Upper lobe of right lung (tissue), 1 donor: ENCODE measurements around the gene RASL11B. TPM values are rescaled to one million over a fixed set of nuclear protein-coding genes. Genes with fewer than 3 reads are reported as not detected.

Experiments used
- ATAC-seq: fragments of 200-7000 bp; cut with Tn5 transposase; one replicate; pipeline ENCODE4 v1.9.1; 2020; ENCODE audit warnings: mild to moderate bottlenecking, moderate library complexity
- DNase-seq: peaks from one replicate; pipeline ENCODE4 v3.0.0-alpha.2; 2020
- H3K27ac ChIP-seq: fragments of 200-600 bp; one replicate; pipeline ENCODE4 v1.8.0; 2022
- H3K27me3 ChIP-seq: fragments of 200-600 bp; one replicate; pipeline ENCODE4 v1.8.0; 2022; ENCODE audit warnings: mild to moderate bottlenecking
- H3K36me3 ChIP-seq: fragments of 200-600 bp; one replicate; pipeline ENCODE4 v1.8.0; 2022
- H3K4me1 ChIP-seq: fragments of 200-600 bp; one replicate; pipeline ENCODE4 v1.8.0; 2022
- H3K4me3 ChIP-seq: fragments of 200-600 bp; one replicate; pipeline ENCODE4 v1.8.0; 2022; ENCODE audit warnings: mild to moderate bottlenecking
- H3K9me3 ChIP-seq: fragments of 200-600 bp; one replicate; pipeline ENCODE4 v1.8.0; 2022
- intact Hi-C: fragments of 100-400 bp; cut with DNase I; formaldehyde crosslinking; loops from one replicate; pipeline ENCODE4 v1.11.0; 2022
- total RNA-seq: library from RNA; stranded (reverse); fragmentation: NEBNext Ultra II Directional; extraction: Animal tissue kit (Norgen Biotek cat#: 25700); gene quantifications from one replicate; pipeline ENCODE4 v1.2.1, GENCODE V29; 2021
- TF ChIP-seq, protein P1 (sequence below): fragments of 200-600 bp; IDR thresholded peaks from one replicate; pipeline ENCODE4 v1.8.0; 2022; ENCODE audit warnings: antibody characterized with exemption
- donor health status: DM: no; HTN: yes; CAD: no; lungs with severe emphysema.

Gene RASL11B
- total RNA-seq, 1 donor from 2014 or later: 2.2 TPM

DNA sequence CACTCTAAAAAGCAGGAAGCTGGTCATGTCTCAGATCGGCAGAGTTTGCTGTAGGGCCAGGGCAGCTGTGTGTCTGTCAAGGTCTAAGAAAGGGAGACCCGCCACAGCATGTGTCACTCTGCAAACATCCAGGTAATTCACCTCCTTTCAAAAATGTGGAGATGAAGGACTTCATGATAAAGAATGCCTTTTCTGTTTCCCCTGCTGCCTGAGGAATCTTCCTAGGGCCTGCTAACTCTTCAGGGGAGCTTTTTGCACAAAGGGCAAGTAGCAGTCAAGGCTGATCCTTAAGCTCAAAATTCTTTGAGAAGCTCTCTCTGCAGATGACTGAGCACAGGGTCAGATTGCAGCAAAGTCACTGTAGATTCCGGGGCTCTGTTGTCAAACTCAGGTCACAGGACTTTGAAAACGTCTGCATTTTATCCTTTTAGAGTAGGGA lies 21.1 kb downstream of the RASL11B start:
- Histone ChIP-seq H3K9me3 (no peaks in the 10 kb centered on the region), H3K4me3 (no peak overlapping the region), H3K27ac (no peak overlapping the region), H3K36me3 (no peaks in the 10 kb centered on the region), H3K4me1 (no peaks in the 10 kb centered on the region), H3K27me3 (no peaks in the 10 kb centered on the region)
- ATAC-seq (no peak), DNase-seq (no peak)
- intact Hi-C loops: no loop called here
- TF ChIP-seq, protein P1, sequence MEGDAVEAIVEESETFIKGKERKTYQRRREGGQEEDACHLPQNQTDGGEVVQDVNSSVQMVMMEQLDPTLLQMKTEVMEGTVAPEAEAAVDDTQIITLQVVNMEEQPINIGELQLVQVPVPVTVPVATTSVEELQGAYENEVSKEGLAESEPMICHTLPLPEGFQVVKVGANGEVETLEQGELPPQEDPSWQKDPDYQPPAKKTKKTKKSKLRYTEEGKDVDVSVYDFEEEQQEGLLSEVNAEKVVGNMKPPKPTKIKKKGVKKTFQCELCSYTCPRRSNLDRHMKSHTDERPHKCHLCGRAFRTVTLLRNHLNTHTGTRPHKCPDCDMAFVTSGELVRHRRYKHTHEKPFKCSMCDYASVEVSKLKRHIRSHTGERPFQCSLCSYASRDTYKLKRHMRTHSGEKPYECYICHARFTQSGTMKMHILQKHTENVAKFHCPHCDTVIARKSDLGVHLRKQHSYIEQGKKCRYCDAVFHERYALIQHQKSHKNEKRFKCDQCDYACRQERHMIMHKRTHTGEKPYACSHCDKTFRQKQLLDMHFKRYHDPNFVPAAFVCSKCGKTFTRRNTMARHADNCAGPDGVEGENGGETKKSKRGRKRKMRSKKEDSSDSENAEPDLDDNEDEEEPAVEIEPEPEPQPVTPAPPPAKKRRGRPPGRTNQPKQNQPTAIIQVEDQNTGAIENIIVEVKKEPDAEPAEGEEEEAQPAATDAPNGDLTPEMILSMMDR: no peak

DNA sequence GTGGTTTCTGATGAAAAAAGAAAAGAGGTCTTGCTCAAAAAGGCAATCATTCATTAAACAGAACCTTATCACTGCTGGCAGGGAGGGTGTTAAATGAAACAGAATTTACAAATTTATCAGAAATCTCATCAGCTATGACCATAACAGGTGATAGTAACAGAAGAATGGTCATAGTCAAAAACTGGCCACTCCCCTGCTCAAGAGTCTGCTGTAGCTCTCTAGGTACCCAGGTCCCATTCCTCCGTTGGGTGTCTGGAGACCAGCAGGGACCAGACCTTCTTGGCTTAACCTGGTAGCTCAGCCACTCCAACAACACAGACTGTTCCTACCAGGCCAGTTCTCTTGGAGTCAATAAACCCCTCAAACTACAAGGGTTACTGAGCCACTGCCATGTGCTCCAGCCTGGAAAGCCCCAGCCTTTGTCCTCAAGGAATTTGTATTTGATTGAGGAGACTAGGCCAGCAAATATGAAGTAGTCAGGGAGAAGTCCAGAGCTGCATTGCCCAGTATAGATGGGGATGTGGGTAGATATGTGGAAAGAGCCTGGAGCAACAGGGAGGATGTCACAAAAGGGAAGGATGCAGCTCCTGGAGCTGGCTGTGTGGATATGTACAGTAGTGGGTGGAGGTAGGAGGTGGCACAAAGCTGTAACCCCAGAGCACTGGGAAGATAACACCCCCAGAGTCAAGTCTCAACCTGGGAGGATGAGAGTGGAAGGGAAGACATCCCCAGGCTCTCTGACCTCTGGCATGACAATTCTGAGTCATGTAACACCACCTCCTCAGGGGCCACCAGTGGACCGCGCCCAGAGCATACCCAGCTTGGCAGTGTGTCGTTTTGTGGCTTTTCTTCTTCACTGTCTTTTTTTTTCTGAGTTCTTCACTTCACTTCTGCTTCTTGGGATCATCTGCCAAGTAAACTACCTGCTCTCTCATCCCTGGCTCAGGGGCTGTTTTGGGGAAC lies 21.9 kb downstream of the RASL11B start:
- ATAC-seq: no peak

DNA sequence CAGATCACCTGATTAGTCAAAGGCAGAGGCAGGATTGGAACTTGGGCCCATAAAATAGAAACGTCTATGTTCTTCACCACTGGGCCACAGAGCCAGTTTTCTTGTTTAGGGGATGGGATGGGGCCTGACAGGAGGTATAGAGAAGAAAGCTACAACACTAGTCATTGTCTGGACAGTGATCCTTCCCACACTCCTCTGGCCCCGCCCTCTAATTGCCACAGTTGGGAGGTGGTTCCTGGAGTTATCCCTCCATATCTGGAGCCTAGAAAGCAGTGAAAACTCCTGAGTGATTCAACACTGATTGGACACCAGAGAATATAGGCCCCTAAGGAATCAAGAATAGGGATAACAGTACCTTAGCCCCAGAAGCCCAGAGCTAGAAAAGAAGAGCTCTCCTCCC lies 22.9 kb downstream of the RASL11B start:
- intact Hi-C loops: no loop called here
- H3K9me3 ChIP-seq: no peaks in the 10 kb centered on the region
- no peak for ATAC-seq

More for the DNA sequence above, 21.9 kb downstream of the RASL11B start:
- H3K4me3 ChIP-seq: no peak overlapping the region
- H3K4me1 ChIP-seq: no peaks in the 10 kb centered on the region
- intact Hi-C loops: no loop called here
- TF ChIP-seq, protein P1: no peak
- no peak for DNase-seq
- H3K27ac ChIP-seq: no peak overlapping the region
- no peaks in the 10 kb centered on the region for H3K27me3 ChIP-seq
- no peaks in the 10 kb centered on the region for H3K9me3 ChIP-seq
- H3K36me3 ChIP-seq: no peaks in the 10 kb centered on the region

DNA sequence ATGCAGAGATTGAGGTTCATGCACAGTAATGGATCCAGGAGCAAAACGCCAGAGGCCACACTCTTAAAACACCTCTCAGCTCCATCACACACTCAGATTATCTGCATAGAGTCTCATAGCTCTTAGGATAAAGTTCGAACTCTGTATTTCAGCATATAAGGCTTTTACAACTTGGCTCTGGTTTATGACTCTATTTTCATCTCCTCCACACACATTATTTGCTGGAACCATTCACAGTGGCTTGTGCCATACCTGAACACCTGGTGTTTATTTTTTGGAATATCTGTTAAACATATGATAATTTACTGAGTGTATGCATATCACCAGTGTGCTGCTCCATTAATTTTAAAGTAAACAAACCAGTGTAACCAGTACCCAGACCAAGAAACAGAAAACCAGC lies 27.2 kb downstream of the RASL11B start:
- TF ChIP-seq, protein P1: no peak
- no peak for ATAC-seq
- no peaks in the 10 kb centered on the region for H3K36me3 ChIP-seq

More for the DNA sequence above, 22.9 kb downstream of the RASL11B start:
- Histone ChIP-seq H3K27me3 (no peaks in the 10 kb centered on the region), H3K27ac (no peak overlapping the region), H3K4me1 (no peaks in the 10 kb centered on the region), H3K36me3 (no peaks in the 10 kb centered on the region), H3K4me3 (no peak overlapping the region)
- no peak for DNase-seq
- TF ChIP-seq, protein P1: no peak

DNA sequence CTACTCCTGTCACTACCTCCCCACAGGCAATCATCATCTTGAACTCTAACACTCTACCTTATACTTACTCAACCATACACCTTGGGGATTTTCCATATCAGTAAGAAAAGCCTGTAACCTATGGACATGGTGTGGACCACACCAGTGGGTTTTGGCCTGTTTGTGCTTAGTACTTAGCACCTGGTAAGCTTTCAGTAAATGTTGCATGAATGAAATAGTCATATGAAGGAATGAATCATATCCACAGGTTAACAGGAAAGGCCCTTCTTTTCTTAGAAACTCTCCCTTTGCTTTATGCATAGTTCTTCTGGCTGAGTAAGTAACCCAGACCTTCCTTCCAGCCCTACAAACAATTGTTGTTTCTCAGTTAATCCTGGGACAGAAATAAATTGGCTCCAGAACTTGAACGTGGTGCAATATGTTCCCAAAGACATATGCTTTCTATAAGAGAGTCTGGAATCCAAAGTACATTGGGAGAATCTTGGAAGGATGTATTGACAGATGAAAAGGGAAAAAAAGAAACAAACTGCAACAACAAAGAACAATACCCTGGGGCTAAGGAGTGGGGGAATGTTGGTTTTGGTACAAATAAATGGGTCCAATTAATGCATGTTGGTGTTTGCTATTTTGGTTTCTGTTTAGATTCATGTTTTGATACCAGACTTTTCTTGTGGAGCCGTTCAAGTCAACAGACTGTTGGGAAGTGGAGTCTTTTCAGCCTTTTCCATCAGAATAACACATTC lies 27.8 kb downstream of the RASL11B start:
- ATAC-seq (no peak), DNase-seq (no peak)
- no peaks in the 10 kb centered on the region for H3K36me3 ChIP-seq
- TF ChIP-seq, protein P1: no peak
- no peak overlapping the region for H3K4me3 ChIP-seq
- no peaks in the 10 kb centered on the region for H3K4me1 ChIP-seq
- no peaks in the 10 kb centered on the region for H3K27me3 ChIP-seq
- no peak overlapping the region for H3K27ac ChIP-seq
- intact Hi-C loops: no loop called here
- H3K9me3 ChIP-seq: no peaks in the 10 kb centered on the region

More for the DNA sequence above, 27.2 kb downstream of the RASL11B start:
- H3K27me3 ChIP-seq: no peaks in the 10 kb centered on the region
- no peak for DNase-seq
- no peaks in the 10 kb centered on the region for H3K9me3 ChIP-seq
- H3K27ac ChIP-seq: no peak overlapping the region
- H3K4me1 ChIP-seq: no peaks in the 10 kb centered on the region
- no peak overlapping the region for H3K4me3 ChIP-seq
- intact Hi-C loops: no loop called here
